ENCODE results near the gene RAB17. TPM values are rescaled to one million over a fixed set of nuclear protein-coding genes. Genes with fewer than 3 reads are reported as not detected.

RAB17 gene
- total RNA-seq, 3 donors from 2014 or later (not counting 1 experiment from before 2014, with no cell fraction given), result not detected

- 95% methylated on average over 7 of the region's 7 CpGs for WGBS (ENCODE audit: insufficient coverage)
- intact Hi-C loops (cut with micrococcal nuclease), result loop anchor here (5.0 kb wide), 2 partner anchors 149 to 419 kb away; no protein-coding TSS in a partner anchor
- no peak overlapping the region for H3K4me3 Mint-ChIP-seq
Measured at GRCh38 chr2:237571551-237571950, 19.0 kb downstream of the RAB17 start.

GRCh38 chr2:237570776-237571335 is 19.7 kb downstream of the RAB17 start:
- TF ChIP-seq CTCF (IDR thresholded peaks at IDR 0.05), result no peak
- Histone ChIP-seq H3K27ac (ENCODE audit: low read length) (no peak overlapping the region), H3K4me1 (ENCODE audit: control insufficient read depth, insufficient read depth, low read length) (peaks cover 6% of the 10 kb centered on the region), H3K36me3 (ENCODE audit: control insufficient read depth, insufficient read depth, low read length) (no peaks in the 10 kb centered on the region), H3K9me3 (ENCODE audit: control insufficient read depth, insufficient read depth, low read length) (no peaks in the 10 kb centered on the region), H3K27me3 (ENCODE audit: control insufficient read depth, insufficient read depth, low read length) (no peaks in the 10 kb centered on the region), H3K4me3 (ENCODE audit: low read length) (no peak overlapping the region)
- H3K4me3 Mint-ChIP-seq, result no peak overlapping the region
- H3K9me3 Mint-ChIP-seq, result no peaks in the 10 kb centered on the region
- WGBS (ENCODE audit: insufficient coverage), result 86% methylated on average over 9 of the region's 9 CpGs
- peaks cover 0 to 5% of the 10 kb centered on the region in 2 donors for H3K27me3 Mint-ChIP-seq (ENCODE audit: low read depth in 2 of 2)
- ATAC-seq (no peak), DNase-seq (no peak)
- H3K4me1 Mint-ChIP-seq, result peaks cover 5 to 6% of the 10 kb centered on the region in 2 donors
- H3K27ac Mint-ChIP-seq, result no peak overlapping the region
- no peaks in the 10 kb centered on the region for H3K36me3 Mint-ChIP-seq
- intact Hi-C loops (cut with micrococcal nuclease), result loop anchor here (5.0 kb wide), 2 partner anchors 149 to 419 kb away; no protein-coding TSS in a partner anchor

More at GRCh38 chr2:237571551-237571950, 19.0 kb downstream of the RAB17 start:
- H3K27ac Mint-ChIP-seq, result no peak overlapping the region
- Histone ChIP-seq H3K4me1 (ENCODE audit: control insufficient read depth, insufficient read depth, low read length) (peaks cover 6% of the 10 kb centered on the region), H3K36me3 (ENCODE audit: control insufficient read depth, insufficient read depth, low read length) (no peaks in the 10 kb centered on the region), H3K27ac (ENCODE audit: low read length) (no peak overlapping the region), H3K9me3 (ENCODE audit: control insufficient read depth, insufficient read depth, low read length) (no peaks in the 10 kb centered on the region), H3K4me3 (ENCODE audit: low read length) (no peak overlapping the region), H3K27me3 (ENCODE audit: control insufficient read depth, insufficient read depth, low read length) (no peaks in the 10 kb centered on the region)
- H3K27me3 Mint-ChIP-seq (ENCODE audit: low read depth in 2 of 2), result peaks cover 0 to 5% of the 10 kb centered on the region in 2 donors
- H3K36me3 Mint-ChIP-seq, result no peaks in the 10 kb centered on the region
- peaks cover 5 to 6% of the 10 kb centered on the region in 2 donors for H3K4me1 Mint-ChIP-seq
- DNase-seq (no peak), ATAC-seq (no peak)
- no peaks in the 10 kb centered on the region for H3K9me3 Mint-ChIP-seq
- TF ChIP-seq CTCF (IDR thresholded peaks at IDR 0.05), result no peak

- Mint-ChIP-seq H3K9me3 (no peaks in the 10 kb centered on the region), H3K4me3 (no peak overlapping the region), H3K27me3 (ENCODE audit: low read depth in 2 of 2) (peaks cover 0 to 5% of the 10 kb centered on the region in 2 donors), H3K4me1 (peaks cover 5 to 6% of the 10 kb centered on the region in 2 donors), H3K27ac (no peak overlapping the region), H3K36me3 (no peaks in the 10 kb centered on the region)
- H3K36me3 ChIP-seq (ENCODE audit: control insufficient read depth, insufficient read depth, low read length), result no peaks in the 10 kb centered on the region
- H3K9me3 ChIP-seq (ENCODE audit: control insufficient read depth, insufficient read depth, low read length), result no peaks in the 10 kb centered on the region
- no peak for ATAC-seq
- DNase-seq, result no peak
- no peaks in the 10 kb centered on the region for H3K27me3 ChIP-seq (ENCODE audit: control insufficient read depth, insufficient read depth, low read length)
- intact Hi-C loops (cut with micrococcal nuclease), result loop anchor here (5.0 kb wide), 2 partner anchors 148 to 418 kb away; no protein-coding TSS in a partner anchor
- TF ChIP-seq CTCF (IDR thresholded peaks at IDR 0.05), result no peak
- H3K4me1 ChIP-seq (ENCODE audit: control insufficient read depth, insufficient read depth, low read length), result peaks cover 6% of the 10 kb centered on the region
- 93% methylated on average over 3 of the region's 3 CpGs for WGBS (ENCODE audit: insufficient coverage)
- H3K4me3 ChIP-seq (ENCODE audit: low read length), result no peak overlapping the region
- H3K27ac ChIP-seq (ENCODE audit: low read length), result no peak overlapping the region
Measured at GRCh38 chr2:237569896-237570295, 20.6 kb downstream of the RAB17 start.

- no peaks in the 10 kb centered on the region for H3K36me3 Mint-ChIP-seq
- DNase-seq, result no peak
- Histone ChIP-seq H3K36me3 (ENCODE audit: control insufficient read depth, insufficient read depth, low read length) (no peaks in the 10 kb centered on the region), H3K4me3 (ENCODE audit: low read length) (no peak overlapping the region), H3K4me1 (ENCODE audit: control insufficient read depth, insufficient read depth, low read length) (peaks cover 6% of the 10 kb centered on the region), H3K9me3 (ENCODE audit: control insufficient read depth, insufficient read depth, low read length) (no peaks in the 10 kb centered on the region), H3K27ac (ENCODE audit: low read length) (no peak overlapping the region), H3K27me3 (ENCODE audit: control insufficient read depth, insufficient read depth, low read length) (no peaks in the 10 kb centered on the region)
- H3K27ac Mint-ChIP-seq, result no peak overlapping the region
- no peak for TF ChIP-seq CTCF (IDR thresholded peaks at IDR 0.05)
- 89% methylated on average over 3 of the region's 5 CpGs for WGBS (ENCODE audit: insufficient coverage)
- no peak for ATAC-seq
- peaks cover 5 to 6% of the 10 kb centered on the region in 2 donors for H3K4me1 Mint-ChIP-seq
- no peak overlapping the region for H3K4me3 Mint-ChIP-seq
- intact Hi-C loops (cut with micrococcal nuclease), result no loop called here
- H3K27me3 Mint-ChIP-seq (ENCODE audit: low read depth in 2 of 2), result peaks cover 0 to 5% of the 10 kb centered on the region in 2 donors
- H3K9me3 Mint-ChIP-seq, result no peaks in the 10 kb centered on the region
Measured at GRCh38 chr2:237569041-237569440, 21.5 kb downstream of the RAB17 start.

Data from natural killer cell (primary cell).